SJSA1 (cell line): ENCODE results near the gene FAM163A. TPM values are rescaled to one million over a fixed set of nuclear protein-coding genes. Genes with fewer than 3 reads are reported as not detected.

Experiments used
- DNase-seq, 2 experiments: peaks; one replicate each; pipeline ENCODE4 v3.0.0-alpha.2; 2015 to 2020; ENCODE audit warnings: low spot score in 2 of 2, low read depth in 1 of 2
- H3K27ac ChIP-seq: fragments of 250-450 bp; sonication (Bioruptor Pico); 2 replicates; pipeline ENCODE4 v1.5.1; 2020; ENCODE audit warnings: mild to moderate bottlenecking, moderate library complexity
- H3K27me3 ChIP-seq: fragments of 250-450 bp; sonication (Bioruptor Pico); replicated peaks from 2 replicates; pipeline ENCODE4 v1.5.1; 2020; ENCODE audit warnings: mild to moderate bottlenecking, moderate library complexity
- H3K36me3 ChIP-seq: fragments of 250-450 bp; sonication (Bioruptor Pico); 2 replicates; pipeline ENCODE4 v1.5.1; 2020; ENCODE audit warnings: mild to moderate bottlenecking
- H3K4me1 ChIP-seq: fragments of 250-450 bp; sonication (Bioruptor Pico); replicated peaks from 2 replicates; pipeline ENCODE4 v1.6.1; 2021; ENCODE audit warnings: mild to moderate bottlenecking
- H3K4me3 ChIP-seq: fragments of 250-450 bp; sonication (Bioruptor Pico); 2 replicates; pipeline ENCODE4 v1.5.1; 2020; ENCODE audit warnings: mild to moderate bottlenecking
- H3K9me3 ChIP-seq: fragments of 250-450 bp; sonication (Bioruptor Pico); replicated peaks from 2 replicates; pipeline ENCODE4 v1.5.1; 2020; ENCODE audit warnings: mild to moderate bottlenecking
- total RNA-seq: library from RNA; depleted of rRNA; stranded (reverse); fragments of >200 nt; shearing (Covaris generic); gene quantifications from 2 replicates; pipeline ENCODE4 v1.2.3, GENCODE V29; 2014

The FAM163A gene
- total RNA-seq, 1 experiment from 2014 or later = not detected

DNA sequence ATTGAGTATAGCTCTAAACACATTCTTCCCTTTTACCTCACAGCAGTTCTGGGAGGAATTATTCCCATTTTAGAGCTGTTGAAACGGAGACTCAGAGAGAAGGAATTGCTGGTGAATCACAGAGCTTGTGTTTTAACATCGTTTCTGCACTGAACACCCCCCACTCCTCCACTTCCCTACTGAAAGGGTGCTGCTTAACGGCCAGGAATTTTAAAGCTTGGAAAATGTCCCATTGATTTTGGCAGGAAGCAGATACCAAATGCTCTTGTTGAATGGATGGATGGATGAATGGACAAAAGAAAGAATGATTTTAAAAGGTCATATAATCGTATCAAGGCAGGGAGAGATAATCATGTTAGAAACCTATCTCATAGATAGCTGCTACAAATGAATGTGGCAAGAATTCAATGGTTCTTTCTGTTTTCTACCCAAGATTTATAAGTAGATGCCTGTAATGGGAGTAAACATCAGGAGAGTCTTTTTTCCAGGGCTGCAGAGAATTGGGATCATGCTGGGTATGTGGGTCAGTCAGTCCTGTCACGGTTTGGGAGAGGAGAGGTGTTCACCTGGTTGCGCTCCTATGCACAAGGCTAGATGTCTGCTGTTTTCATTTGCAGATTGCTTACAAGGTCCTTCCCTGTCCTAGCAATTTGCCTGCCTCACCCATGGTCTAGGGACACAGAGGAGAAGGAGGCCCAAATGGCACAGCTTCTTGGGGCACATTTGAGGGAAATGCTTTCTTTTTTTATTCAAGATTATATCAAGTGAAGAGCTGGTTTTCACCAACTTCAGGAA, 19.0 kb downstream of the FAM163A start:
- H3K27ac ChIP-seq = no peak overlapping the region
- peaks cover 8% of the 10 kb centered on the region for H3K27me3 ChIP-seq
- H3K4me1 ChIP-seq = no peaks in the 10 kb centered on the region
- no peak overlapping the region for H3K4me3 ChIP-seq
- no peak for DNase-seq
- no peaks in the 10 kb centered on the region for H3K9me3 ChIP-seq
- no peaks in the 10 kb centered on the region for H3K36me3 ChIP-seq

DNA sequence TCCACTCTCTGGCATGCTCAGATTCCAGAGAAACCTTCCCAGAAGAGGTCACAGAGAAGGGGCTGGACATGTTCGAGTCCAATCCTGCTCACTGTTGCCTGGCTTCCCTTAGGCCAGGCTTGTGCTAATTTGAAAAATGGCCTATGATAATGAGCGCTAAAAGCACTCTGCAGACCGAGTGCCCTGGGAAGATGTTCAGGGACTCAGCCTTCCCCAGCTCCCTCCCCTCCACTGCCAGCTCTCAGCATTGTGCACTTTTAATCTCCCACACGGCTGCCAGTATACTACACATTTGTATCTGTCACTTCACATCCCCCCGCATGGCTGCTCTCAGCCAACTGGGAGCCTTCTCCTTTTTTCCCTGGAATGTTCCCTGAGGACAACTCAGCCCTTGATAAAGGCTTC, 24.1 kb downstream of the FAM163A start:
- Histone ChIP-seq H3K9me3 (no peaks in the 10 kb centered on the region), H3K27ac (no peak overlapping the region), H3K36me3 (no peaks in the 10 kb centered on the region), H3K4me1 (no peaks in the 10 kb centered on the region), H3K4me3 (no peak overlapping the region), H3K27me3 (no peaks in the 10 kb centered on the region)
- DNase-seq = no peak

DNA sequence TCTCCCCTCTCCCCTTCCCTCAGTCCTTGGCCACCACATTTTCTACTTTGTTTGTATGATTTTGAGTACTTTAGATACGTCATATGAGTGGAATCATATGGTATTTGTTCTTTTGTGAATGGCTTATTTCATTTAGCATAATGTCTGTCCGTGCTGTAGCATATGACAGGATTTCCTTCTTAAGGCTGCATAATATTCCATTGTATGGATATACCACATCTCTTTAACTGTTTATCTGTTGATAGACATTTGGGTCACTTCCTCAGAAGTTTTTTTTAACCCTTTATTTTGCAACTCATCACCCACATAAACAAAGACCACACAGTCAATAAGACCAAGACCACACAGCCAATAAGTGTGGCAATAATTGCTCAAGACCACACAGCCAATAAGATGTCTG, 24.9 kb downstream of the FAM163A start:
- H3K4me1 ChIP-seq = no peaks in the 10 kb centered on the region
- no peaks in the 10 kb centered on the region for H3K27me3 ChIP-seq
- no peak for DNase-seq
- H3K4me3 ChIP-seq = no peak overlapping the region
- no peak overlapping the region for H3K27ac ChIP-seq
- H3K9me3 ChIP-seq = 0 out of 2 replicates have a peak, but pooled peaks cover 4% of the 10 kb centered on the region
- H3K36me3 ChIP-seq = no peaks in the 10 kb centered on the region

DNA sequence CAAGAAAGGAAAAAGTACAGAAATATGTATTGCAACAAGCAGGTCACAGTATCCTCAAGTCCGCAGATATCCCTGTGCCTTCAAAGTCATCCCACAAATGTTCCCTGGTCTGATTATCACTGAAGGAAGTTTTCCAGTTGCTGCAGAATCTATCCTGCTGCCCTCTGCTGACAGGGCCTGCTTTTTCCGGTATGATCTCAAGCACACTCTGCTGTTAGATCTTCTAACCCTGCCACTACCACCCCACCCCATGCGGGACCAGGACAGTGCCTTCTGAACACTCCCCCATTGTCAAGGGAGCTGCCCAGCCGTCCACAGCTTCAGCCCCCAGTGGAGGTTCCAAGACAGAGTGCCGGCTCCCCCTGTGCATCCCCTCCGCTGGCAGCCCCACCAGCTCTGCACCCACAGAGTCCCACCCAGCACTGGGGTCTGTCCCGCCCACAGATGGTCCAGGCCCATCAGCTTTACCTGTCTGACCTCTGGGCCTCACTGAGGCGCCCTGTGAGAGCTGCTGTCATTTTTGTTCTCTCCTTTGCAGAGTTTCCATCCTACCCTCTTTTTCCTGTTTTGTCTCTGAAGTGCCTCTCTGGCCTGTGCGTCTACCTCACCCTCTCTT, 27.9 kb downstream of the FAM163A start:
- no peak for DNase-seq
- no peak overlapping the region for H3K27ac ChIP-seq

DNA sequence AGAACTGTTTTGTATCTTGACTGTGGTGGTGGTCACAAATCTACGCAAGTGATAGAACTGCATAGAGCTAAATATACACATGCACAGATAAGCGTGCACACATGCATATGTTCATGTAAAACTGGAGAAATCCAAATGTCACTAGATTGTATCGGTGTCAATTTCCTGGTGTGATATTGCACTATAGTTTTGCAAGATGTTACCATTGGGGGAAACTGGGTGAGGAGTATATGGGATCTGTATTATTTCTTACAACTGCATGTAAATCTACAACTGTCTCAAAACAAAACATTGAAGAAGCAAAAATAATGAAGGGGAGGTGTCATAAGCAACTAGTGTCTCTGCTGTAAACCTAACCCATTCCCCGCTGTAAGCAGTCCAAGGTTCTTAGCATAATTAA, 30.2 kb downstream of the FAM163A start:
- Histone ChIP-seq H3K27me3 (0 out of 2 replicates have a peak, but pooled peaks cover 6% of the 10 kb centered on the region), H3K4me1 (no peaks in the 10 kb centered on the region), H3K36me3 (no peaks in the 10 kb centered on the region), H3K4me3 (no peak overlapping the region), H3K9me3 (0 out of 2 replicates have a peak, but pooled peaks cover 7% of the 10 kb centered on the region), H3K27ac (no peak overlapping the region)
- DNase-seq = no peak

More for the DNA sequence above, 27.9 kb downstream of the FAM163A start:
- Histone ChIP-seq H3K9me3 (0 out of 2 replicates have a peak, but pooled peaks cover 7% of the 10 kb centered on the region), H3K4me1 (no peaks in the 10 kb centered on the region), H3K4me3 (no peak overlapping the region), H3K36me3 (no peaks in the 10 kb centered on the region), H3K27me3 (no peaks in the 10 kb centered on the region)

DNA sequence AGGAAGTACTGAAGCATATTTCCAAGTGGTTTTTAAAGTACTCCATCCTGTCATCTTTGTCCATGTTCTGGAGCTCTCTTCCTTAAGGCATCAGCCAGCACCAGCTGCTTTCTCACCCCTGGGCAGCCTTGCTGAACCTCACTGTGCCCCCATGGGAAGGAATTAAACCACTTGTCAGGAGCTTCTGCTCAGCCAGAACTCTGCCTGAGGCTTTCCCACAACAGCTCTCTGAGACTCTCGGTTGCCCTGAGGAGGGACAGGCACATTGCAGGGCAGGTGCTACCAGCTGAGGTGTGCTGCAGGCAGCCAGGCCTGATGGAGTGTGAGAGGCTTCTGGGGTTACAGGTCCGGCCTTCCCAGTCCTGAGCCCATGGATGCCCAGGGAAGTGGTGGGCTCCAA, 30.9 kb downstream of the FAM163A start:
- Histone ChIP-seq H3K36me3 (no peaks in the 10 kb centered on the region), H3K27me3 (0 out of 2 replicates have a peak, but pooled peaks cover 6% of the 10 kb centered on the region), H3K27ac (no peak overlapping the region), H3K4me3 (no peak overlapping the region), H3K9me3 (0 out of 2 replicates have a peak, but pooled peaks cover 7% of the 10 kb centered on the region), H3K4me1 (no peaks in the 10 kb centered on the region)
- no peak for DNase-seq

DNA sequence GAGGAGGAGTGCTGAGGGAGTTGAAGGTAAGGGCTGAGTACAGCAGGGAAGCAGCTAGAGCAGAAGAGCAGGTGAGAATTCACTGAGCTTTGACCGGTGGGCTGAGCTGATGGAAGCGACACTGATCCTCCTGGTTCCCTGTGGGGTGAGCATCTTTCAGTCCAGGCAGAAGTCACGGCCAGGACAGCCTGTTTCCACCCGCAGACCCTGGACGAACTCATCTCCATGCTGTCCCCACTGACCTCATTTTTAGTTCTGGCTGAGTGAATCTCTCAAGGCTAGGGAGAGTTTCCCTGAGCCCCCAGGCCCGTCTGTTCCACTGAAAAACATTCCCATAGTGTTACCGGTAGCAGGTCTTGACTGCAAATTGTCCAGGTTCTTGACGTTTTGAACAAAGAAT, 31.5 kb downstream of the FAM163A start:
- DNase-seq = no peak
- Histone ChIP-seq H3K27ac (no peak overlapping the region), H3K27me3 (0 out of 2 replicates have a peak, but pooled peaks cover 6% of the 10 kb centered on the region), H3K4me3 (no peak overlapping the region), H3K4me1 (no peaks in the 10 kb centered on the region), H3K36me3 (no peaks in the 10 kb centered on the region), H3K9me3 (0 out of 2 replicates have a peak, but pooled peaks cover 7% of the 10 kb centered on the region)

DNA sequence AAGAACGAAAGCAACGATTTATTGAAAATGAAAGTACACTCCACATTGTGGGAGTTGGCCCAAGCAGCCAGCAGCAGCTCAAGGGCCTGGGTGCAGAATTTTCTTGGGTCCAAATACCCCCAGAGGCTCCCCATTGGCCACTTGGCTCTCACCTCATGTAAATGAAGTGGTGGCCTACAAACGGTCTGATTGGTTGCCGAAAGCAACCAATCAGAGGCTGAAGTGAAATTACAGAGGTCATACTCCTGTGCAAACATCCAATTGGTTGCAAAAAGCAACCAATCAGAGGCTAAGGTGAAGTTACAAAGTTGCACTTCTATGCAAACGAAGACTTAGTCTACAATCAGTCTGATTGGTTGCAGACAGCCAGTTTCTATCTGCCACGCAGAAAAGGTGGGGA, 31.9 kb downstream of the FAM163A start:
- no peak for DNase-seq
- 0 out of 2 replicates have a peak, but pooled peaks cover 7% of the 10 kb centered on the region for H3K27me3 ChIP-seq
- H3K4me3 ChIP-seq = no peak overlapping the region
- H3K27ac ChIP-seq = no peak overlapping the region
- 0 out of 2 replicates have a peak, but pooled peaks cover 7% of the 10 kb centered on the region for H3K9me3 ChIP-seq
- no peaks in the 10 kb centered on the region for H3K36me3 ChIP-seq
- H3K4me1 ChIP-seq = no peaks in the 10 kb centered on the region

DNA sequence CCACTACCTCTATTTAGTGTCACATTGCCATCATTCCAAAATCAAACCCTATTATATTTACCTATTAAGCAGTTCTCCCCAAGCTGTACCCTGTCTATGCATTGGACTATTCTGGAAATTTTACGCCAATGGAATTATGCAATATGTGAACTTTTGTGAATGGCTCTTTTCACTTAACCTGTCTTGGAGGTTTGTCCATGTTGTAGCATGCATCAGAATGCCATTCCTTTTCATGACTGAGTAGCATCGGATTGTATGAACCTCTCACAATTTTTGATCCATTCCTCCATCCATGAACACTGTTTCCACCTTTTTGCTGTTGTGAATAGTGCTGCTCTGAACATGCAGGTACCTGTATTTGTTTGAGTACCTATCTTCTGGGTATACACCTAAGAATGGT, 33.7 kb downstream of the FAM163A start:
- no peaks in the 10 kb centered on the region for H3K36me3 ChIP-seq
- no peak overlapping the region for H3K4me3 ChIP-seq
- H3K4me1 ChIP-seq = no peaks in the 10 kb centered on the region
- no peak overlapping the region for H3K27ac ChIP-seq
- DNase-seq = no peak
- H3K9me3 ChIP-seq = 0 out of 2 replicates have a peak, but pooled peaks cover 7% of the 10 kb centered on the region
- H3K27me3 ChIP-seq = peaks cover 9% of the 10 kb centered on the region; the same call in 1 of the 2 replicates

DNA sequence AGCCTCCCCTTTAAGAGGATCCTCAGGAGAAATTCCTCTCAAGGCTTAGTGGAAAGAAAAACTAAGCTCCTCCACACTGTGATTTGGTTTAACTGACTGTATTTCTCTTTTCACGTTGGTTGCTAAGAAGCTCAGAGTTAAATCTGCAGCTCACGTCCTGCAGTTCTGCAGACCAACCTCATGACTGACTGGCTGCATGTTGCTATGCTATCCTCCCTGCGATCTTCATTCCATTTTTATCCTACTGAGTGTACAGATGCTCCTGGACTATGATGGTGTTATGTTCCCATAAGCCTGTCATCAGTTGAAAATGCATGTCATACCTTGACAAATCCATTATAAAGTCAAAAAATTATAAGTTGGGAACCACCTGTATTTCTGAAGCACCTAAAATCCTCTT, 34.6 kb downstream of the FAM163A start:
- DNase-seq = no peak
- no peak overlapping the region for H3K4me3 ChIP-seq
- H3K36me3 ChIP-seq = no peaks in the 10 kb centered on the region
- H3K9me3 ChIP-seq = 0 out of 2 replicates have a peak, but pooled peaks cover 6% of the 10 kb centered on the region
- no peak overlapping the region for H3K27ac ChIP-seq
- H3K27me3 ChIP-seq = peaks cover 9% of the 10 kb centered on the region; the same call in 1 of the 2 replicates
- no peaks in the 10 kb centered on the region for H3K4me1 ChIP-seq

DNA sequence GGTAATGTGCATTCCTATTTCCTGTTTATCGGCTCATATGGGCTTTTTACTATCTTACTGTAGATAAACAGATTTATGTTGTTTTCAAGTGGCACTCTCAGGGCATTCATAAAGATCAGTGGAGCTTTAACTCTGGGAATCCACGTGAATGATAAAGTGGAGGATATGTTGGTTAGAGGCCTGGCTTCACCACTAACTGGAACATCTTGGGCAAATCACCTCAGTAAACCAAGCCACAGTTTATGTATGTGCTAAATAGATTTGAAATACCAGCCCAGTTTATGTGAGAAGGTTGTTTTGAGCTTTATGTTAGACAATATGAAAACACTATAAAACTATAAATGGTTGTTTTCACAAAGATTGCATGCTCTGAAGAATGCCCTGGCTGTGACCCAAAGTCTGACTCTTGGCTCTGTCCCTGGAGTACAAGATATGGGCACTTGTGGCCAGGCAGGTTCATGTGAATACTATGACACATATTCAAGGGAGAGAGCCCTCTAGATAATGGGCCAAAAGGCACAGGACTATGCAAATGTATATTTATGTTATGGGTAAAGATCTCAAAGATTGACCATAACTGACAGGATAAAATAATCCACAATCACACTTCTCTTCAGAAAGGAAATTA, 36.7 kb downstream of the FAM163A start:
- Histone ChIP-seq H3K9me3 (no peaks in the 10 kb centered on the region), H3K27ac (no peak overlapping the region), H3K4me3 (no peak overlapping the region), H3K27me3 (peaks cover 20% of the 10 kb centered on the region), H3K4me1 (no peaks in the 10 kb centered on the region), H3K36me3 (no peaks in the 10 kb centered on the region)
- no peak for DNase-seq

DNA sequence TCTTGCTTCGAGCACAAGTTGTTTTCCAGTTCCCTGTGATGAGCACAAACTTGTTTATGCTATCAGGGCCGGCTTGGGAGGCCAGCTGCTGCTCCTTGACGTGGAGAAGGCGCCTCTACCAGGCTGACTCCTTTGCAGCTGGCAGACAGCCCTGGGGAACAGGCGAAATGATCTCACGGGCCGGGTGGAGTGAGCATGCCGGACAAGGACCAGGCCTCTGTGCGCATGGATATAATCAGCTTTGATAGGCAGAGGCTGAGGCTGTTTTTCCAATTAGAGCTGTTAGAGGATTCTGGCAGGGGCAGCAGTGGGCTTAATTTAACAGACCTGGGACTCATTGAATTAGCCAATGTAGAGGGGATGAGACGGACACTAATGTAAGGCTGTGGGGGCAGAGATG, 38.9 kb downstream of the FAM163A start:
- Histone ChIP-seq H3K4me1 (no peaks in the 10 kb centered on the region), H3K4me3 (no peak overlapping the region), H3K36me3 (no peaks in the 10 kb centered on the region), H3K27me3 (peaks cover 20% of the 10 kb centered on the region), H3K27ac (no peak overlapping the region), H3K9me3 (no peaks in the 10 kb centered on the region)
- DNase-seq = no peak

DNA sequence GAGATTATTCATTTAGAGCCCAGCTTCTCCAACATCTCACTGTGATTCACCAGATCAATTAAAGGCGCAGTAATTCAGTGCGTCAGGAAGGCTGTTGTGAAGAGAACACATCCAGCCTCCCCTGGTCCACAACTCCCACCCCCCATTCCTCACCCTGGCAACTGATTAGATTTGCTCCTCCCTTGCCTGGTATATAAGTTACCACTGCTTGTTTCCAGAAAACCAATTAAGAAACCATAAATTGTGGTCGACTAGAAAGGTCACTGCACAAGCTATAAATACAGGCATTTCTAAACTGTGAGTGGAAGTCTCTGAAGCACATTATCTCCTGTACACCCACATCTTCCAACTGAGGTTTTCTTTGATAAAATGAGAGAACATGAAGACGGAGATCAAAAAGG, 41.9 kb downstream of the FAM163A start:
- H3K36me3 ChIP-seq = no peaks in the 10 kb centered on the region
- no peak overlapping the region for H3K27ac ChIP-seq
- peaks cover 20% of the 10 kb centered on the region for H3K27me3 ChIP-seq
- H3K4me1 ChIP-seq = no peaks in the 10 kb centered on the region
- no peaks in the 10 kb centered on the region for H3K9me3 ChIP-seq
- no peak overlapping the region for H3K4me3 ChIP-seq
- DNase-seq = no peak

DNA sequence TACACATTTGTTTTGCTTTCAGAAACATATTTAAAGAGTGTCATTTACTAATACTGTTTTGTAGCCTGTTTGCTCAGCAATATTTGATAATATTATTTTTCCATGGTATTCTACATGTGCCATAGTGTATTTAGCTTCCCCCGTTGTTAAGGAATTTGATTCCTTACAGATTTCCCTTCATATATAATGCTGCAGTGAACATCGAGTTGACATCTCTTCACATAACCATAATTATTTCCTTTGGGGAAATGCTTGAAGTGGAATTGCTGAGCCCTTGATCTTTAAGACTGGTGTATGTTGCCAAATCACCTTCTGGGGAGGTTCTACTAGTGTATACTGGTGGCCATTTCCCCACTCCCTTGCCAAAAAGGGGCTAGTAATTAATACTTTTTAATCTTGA, 42.6 kb downstream of the FAM163A start:
- no peaks in the 10 kb centered on the region for H3K9me3 ChIP-seq
- no peak overlapping the region for H3K27ac ChIP-seq
- H3K27me3 ChIP-seq = peaks cover 19% of the 10 kb centered on the region
- no peaks in the 10 kb centered on the region for H3K4me1 ChIP-seq
- H3K36me3 ChIP-seq = no peaks in the 10 kb centered on the region
- DNase-seq = no peak
- H3K4me3 ChIP-seq = no peak overlapping the region
